Measurements from ENCODE around the gene DDX51.

Gene DDX51

DNA sequence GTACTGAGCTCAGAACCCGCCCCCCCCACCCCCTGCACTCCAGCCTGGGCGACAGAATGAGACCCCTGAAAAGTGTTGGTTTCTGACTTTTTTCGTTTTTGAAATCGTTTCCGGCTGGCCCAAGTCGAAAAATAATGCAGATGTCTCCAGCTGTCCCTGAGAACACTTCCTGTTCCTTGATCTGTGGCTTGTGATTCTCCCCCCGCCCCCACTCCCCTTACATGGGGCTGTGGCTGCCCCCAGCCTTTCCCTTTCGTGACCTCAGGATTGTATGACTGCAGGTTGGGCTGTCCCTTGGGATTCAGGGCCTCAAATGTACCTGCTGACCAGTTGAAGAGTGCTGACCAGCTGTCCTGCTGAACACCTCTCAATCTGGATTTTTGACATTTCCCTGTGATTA lies 34.2 kb upstream of the DDX51 start:
- H3K27ac ChIP-seq (ENCODE audit: low read depth, low read length), result no peak overlapping the region
- peaks cover 79% of the 10 kb centered on the region for H3K27me3 ChIP-seq (ENCODE audit: control insufficient read depth, insufficient read depth, low read length)
- no peaks in the 10 kb centered on the region for H3K9me3 ChIP-seq (ENCODE audit: control insufficient read depth, insufficient read depth, low read depth, low read length)
- no peak overlapping the region for H3K4me3 ChIP-seq (ENCODE audit: low read depth, low read length)
- no peaks in the 10 kb centered on the region for H3K36me3 ChIP-seq (ENCODE audit: control insufficient read depth, insufficient read depth, low read length)
- no peak overlapping the region for H3K9ac ChIP-seq (ENCODE audit: low read length)
- H3K4me1 ChIP-seq (ENCODE audit: control insufficient read depth, insufficient read depth, low read length), result peaks cover 5% of the 10 kb centered on the region; the same call in 1 of the 2 replicates

DNA sequence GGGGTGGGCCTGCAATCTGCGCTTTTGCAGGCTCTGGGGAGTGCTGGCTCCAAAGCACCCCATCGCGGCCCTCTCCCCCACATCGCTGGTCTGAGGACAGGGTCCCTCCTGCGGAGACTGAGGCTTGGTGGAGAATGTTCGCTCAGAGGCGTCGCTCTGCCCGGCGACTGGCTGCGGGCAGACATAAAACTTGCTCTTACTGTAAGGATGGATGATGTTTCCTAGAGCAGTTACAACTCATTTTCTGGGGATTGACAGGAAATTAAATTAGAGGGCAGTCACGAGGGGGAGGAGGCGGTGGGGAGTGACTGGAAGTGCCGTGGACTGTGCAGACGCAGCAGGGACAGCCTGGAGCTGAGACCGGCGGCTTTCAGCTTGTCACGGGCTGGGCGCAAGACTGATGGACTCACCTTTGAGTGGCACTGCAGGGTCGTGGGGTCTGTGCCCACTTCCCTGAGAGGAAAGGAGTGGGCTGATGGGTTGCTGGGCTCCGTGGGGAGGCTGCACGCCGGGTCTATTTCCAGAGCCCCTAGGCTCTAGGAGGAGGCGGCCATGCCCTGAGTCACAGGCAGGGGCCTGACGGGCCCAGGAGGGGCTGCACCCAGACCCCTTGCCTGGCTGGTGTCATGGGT lies 32.9 kb upstream of the DDX51 start:
- peaks cover 79% of the 10 kb centered on the region for H3K27me3 ChIP-seq (ENCODE audit: control insufficient read depth, insufficient read depth, low read length)
- peaks cover 5% of the 10 kb centered on the region; the same call in 1 of the 2 replicates for H3K4me1 ChIP-seq (ENCODE audit: control insufficient read depth, insufficient read depth, low read length)
- H3K9me3 ChIP-seq (ENCODE audit: control insufficient read depth, insufficient read depth, low read depth, low read length), result no peaks in the 10 kb centered on the region
- H3K27ac ChIP-seq (ENCODE audit: low read depth, low read length), result no peak overlapping the region
- H3K36me3 ChIP-seq (ENCODE audit: control insufficient read depth, insufficient read depth, low read length), result no peaks in the 10 kb centered on the region
- H3K4me3 ChIP-seq (ENCODE audit: low read depth, low read length), result no peak overlapping the region
- H3K9ac ChIP-seq (ENCODE audit: low read length), result no peak overlapping the region

DNA sequence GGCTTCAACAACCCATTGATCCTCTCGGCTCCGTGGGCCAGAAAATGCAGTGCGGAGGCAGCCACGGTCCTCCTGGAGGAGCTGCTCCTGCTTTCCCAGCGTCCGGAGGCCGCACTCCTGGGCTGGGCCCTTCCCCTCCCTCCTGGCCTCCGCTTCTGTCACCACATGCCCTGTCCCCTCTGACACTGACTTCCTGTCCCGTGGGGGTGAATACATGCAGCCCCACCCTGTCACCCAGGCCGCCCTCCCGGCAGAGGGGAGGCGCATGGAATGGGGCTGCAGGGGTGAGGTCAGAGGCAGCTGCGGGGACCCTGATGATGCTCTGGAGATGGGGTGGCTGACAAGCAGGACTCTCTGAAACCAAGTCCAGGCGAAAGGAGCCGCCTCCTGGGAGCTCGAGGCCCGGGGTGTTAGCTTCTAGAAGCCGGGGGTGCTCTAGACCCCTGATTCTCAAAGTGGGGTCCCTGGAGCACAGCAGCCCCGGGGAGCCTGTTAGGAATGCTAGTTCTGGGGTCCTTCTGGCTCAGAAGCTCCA lies 32.3 kb upstream of the DDX51 start:
- no peaks in the 10 kb centered on the region for H3K9me3 ChIP-seq (ENCODE audit: control insufficient read depth, insufficient read depth, low read depth, low read length)
- no peak overlapping the region for H3K4me3 ChIP-seq (ENCODE audit: low read depth, low read length)
- peaks cover 81% of the 10 kb centered on the region for H3K27me3 ChIP-seq (ENCODE audit: control insufficient read depth, insufficient read depth, low read length)
- no peak overlapping the region for H3K9ac ChIP-seq (ENCODE audit: low read length)
- peaks cover 5% of the 10 kb centered on the region; the same call in 1 of the 2 replicates for H3K4me1 ChIP-seq (ENCODE audit: control insufficient read depth, insufficient read depth, low read length)
- H3K27ac ChIP-seq (ENCODE audit: low read depth, low read length), result no peak overlapping the region
- H3K36me3 ChIP-seq (ENCODE audit: control insufficient read depth, insufficient read depth, low read length), result no peaks in the 10 kb centered on the region

DNA sequence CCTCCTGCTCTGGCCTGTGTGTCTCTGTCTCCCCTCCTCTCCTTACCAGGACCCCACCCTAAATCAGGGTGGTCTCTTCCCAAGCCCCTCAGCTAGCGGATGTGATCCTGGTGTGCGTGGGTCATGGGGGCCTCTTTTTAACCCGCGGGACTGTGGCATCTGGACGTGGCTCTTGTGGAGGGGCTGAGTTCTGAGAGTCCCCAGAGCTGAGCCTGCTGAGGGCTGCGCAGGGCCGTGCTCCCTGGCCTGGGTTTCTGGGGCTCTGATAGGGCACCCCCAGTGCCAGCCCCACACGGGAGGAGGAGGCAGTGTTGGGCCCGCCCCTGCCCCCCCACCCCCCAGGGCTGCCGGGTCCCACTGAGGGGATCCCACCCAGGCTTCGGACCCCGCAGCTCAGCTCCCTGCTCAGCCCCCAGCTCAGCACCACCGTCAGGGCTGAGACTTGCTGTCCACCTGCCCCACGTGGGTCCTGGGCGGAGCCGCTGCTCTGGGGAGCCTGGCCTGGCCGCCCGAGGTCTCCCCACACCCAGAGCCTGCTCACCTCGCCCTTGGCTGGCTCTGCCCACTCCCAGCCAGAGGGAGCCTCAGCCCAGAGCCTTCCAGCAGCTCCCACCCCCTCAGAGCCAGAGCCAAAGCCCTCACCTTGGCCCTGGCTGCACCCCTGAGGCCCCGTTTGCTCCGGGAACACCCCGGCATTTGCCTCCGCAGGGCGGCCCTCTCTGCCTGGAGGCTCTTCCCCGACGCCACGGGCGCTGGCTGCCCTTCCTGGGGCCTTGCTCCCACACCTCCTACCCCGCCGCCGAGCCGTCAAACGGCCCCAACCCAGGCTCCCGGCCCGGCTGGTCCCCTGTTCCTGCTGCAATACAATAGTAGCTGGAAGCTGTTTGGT lies 31.6 kb upstream of the DDX51 start:
- Histone ChIP-seq H3K9me3 (ENCODE audit: control insufficient read depth, insufficient read depth, low read depth, low read length) (no peaks in the 10 kb centered on the region), H3K27ac (ENCODE audit: low read depth, low read length) (no peak overlapping the region), H3K36me3 (ENCODE audit: control insufficient read depth, insufficient read depth, low read length) (no peaks in the 10 kb centered on the region), H3K27me3 (ENCODE audit: control insufficient read depth, insufficient read depth, low read length) (peaks cover 78% of the 10 kb centered on the region), H3K4me1 (ENCODE audit: control insufficient read depth, insufficient read depth, low read length) (peaks cover 5% of the 10 kb centered on the region; the same call in 1 of the 2 replicates), H3K4me3 (ENCODE audit: low read depth, low read length) (no peak overlapping the region), H3K9ac (ENCODE audit: low read length) (no peak overlapping the region)

DNA sequence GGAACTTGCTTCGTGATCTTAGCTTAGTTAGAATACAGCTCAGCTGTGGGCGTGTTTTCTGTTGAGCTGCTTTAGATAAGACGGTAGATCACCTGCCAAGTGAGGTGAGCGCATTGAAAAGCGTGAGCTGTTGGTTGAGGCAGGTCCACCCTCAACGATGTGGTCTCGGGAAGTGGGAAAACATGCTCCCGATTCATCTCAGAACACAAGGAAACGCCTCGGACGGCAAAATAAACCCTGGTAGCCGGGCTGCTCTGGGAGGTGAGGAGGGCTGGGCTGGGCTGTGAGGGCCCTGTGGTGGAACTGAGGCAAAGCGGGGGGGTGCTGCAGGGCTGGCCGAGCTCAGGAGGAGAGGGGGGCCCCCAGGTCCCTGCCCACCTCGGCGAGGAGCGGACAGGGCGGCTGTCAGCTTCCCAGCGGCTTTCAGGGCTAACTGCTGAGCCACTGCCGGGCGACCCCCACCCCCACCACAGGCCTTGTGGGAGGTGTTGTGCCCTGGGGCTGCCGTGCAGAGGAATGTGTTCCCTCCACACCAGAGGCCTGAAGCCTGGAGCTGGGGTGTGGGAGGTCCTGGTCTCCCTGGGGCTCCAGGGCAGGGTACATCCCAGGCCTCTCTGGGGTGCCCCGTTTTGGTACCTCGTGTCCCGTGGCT lies 30.8 kb upstream of the DDX51 start:
- no peak overlapping the region for H3K27ac ChIP-seq (ENCODE audit: low read depth, low read length)
- no peak overlapping the region for H3K9ac ChIP-seq (ENCODE audit: low read length)
- peaks cover 78% of the 10 kb centered on the region for H3K27me3 ChIP-seq (ENCODE audit: control insufficient read depth, insufficient read depth, low read length)
- no peaks in the 10 kb centered on the region for H3K36me3 ChIP-seq (ENCODE audit: control insufficient read depth, insufficient read depth, low read length)
- H3K9me3 ChIP-seq (ENCODE audit: control insufficient read depth, insufficient read depth, low read depth, low read length), result no peaks in the 10 kb centered on the region
- peaks cover 5% of the 10 kb centered on the region; the same call in 1 of the 2 replicates for H3K4me1 ChIP-seq (ENCODE audit: control insufficient read depth, insufficient read depth, low read length)
- no peak overlapping the region for H3K4me3 ChIP-seq (ENCODE audit: low read depth, low read length)

DNA sequence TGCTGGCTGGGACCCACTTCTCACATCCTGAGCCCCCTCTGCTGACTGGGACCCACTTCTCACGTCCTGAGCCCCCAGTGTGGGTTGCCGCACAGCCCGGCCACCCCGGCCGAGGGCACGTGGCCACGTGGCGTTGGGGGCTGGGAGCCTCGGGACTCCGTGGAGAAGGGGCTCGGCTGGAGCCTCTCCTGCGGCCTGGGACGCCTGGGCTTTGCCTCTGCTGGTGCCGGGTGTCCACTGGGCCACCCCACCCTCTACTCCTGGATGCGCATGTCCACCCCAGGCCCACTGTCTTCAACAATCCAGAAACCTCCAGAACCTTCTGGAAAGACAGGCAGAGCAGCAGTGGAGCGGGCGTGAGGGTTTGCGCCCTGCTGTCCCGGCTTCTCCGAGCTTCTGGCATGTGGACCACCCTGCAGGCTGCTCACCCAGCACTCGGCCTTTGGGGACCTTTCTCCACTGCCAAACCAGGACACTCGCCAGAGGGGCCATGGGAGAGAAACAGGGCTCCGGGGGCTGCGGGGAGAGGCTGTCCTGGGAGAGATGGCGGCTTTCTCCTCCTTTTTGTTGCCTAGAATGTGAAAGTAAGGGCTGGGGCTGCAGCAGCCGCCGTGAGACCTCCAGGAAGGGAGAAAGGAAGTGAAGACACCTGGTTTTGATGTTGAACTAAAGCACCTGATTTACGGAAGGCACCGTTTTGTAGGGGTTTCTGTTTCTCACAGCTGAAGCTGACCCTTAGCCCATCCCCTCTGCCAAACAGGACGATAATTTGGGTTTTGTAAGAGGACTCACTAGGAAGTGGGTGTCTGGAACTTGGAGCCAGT lies 30.1 kb upstream of the DDX51 start:
- Histone ChIP-seq H3K27me3 (ENCODE audit: control insufficient read depth, insufficient read depth, low read length) (peaks cover 76% of the 10 kb centered on the region), H3K36me3 (ENCODE audit: control insufficient read depth, insufficient read depth, low read length) (no peaks in the 10 kb centered on the region), H3K9me3 (ENCODE audit: control insufficient read depth, insufficient read depth, low read depth, low read length) (no peaks in the 10 kb centered on the region), H3K4me1 (ENCODE audit: control insufficient read depth, insufficient read depth, low read length) (peaks cover 5% of the 10 kb centered on the region; the same call in 1 of the 2 replicates), H3K27ac (ENCODE audit: low read depth, low read length) (no peak overlapping the region), H3K9ac (ENCODE audit: low read length) (no peak overlapping the region), H3K4me3 (ENCODE audit: low read depth, low read length) (no peak overlapping the region)

DNA sequence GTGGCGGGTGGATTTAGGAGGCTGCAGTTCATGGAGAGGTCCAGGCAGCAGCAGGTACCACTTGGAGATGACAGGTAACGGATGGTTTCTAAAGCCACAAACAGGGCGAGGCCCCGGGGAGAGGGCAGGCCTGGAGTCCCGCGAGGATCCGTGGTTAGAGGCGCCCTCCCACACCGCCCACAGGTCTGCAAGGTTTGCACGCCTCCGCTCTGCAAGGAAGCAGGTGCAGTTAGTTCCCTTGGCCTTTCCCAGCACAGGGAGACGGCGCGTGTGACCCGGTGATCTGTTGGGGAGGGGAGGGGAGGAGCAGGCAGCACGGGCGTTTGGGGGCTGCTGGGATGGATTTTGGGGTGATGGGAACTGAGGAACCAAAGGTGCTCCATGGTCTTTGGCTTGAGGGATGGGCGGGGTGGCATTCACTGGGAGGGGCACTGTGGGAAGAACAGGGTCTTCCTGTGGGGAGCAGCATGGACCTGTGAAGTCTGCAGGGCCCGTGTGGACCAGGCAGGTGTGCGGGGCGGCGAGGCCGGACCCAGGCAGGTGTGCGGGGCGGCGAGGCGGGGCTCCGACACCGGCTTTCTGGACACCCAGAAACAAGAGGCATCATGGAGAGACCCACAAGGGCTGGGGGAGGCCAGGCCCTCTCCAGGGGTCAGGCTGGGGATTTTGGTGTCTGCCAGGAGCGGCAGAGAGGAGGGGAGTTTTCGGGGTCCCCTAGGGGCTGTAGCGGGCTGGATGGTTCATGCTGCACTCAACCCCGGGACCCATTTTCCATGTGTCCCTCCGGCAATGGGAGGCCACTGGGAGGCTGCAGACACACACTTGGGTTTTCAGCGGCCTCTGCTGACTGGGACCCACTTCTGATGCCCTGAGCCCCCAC lies 29.3 kb upstream of the DDX51 start:
- Histone ChIP-seq H3K27ac (ENCODE audit: low read depth, low read length) (no peak overlapping the region), H3K27me3 (ENCODE audit: control insufficient read depth, insufficient read depth, low read length) (peaks cover 69% of the 10 kb centered on the region), H3K9ac (ENCODE audit: low read length) (no peak overlapping the region), H3K36me3 (ENCODE audit: control insufficient read depth, insufficient read depth, low read length) (no peaks in the 10 kb centered on the region), H3K4me1 (ENCODE audit: control insufficient read depth, insufficient read depth, low read length) (no peaks in the 10 kb centered on the region; the same call in 1 of the 2 replicates), H3K4me3 (ENCODE audit: low read depth, low read length) (no peak overlapping the region), H3K9me3 (ENCODE audit: control insufficient read depth, insufficient read depth, low read depth, low read length) (no peaks in the 10 kb centered on the region)

DNA sequence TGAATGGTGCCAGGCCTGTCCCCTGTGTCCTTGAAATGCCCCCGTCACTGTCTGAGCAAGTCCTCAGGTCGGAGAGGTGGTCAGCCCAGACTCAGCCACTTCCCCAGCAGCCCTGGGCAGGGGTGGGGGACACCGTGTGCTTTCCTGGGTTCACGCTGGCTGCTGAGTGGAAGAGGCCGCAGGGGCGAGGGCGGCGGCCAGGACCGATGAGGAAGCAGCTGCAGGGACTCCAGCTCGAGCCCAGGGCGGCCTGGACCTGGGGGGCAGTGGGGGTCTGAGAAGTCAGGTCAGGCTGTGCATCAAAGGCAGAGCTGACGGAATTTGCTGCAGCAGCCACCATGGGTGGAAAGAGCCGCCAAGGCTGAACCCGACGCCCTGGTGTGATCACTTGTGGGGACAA lies 28.5 kb upstream of the DDX51 start:
- Histone ChIP-seq H3K27me3 (ENCODE audit: control insufficient read depth, insufficient read depth, low read length) (peaks cover 73% of the 10 kb centered on the region), H3K4me3 (ENCODE audit: low read depth, low read length) (no peak overlapping the region), H3K36me3 (ENCODE audit: control insufficient read depth, insufficient read depth, low read length) (no peaks in the 10 kb centered on the region), H3K9me3 (ENCODE audit: control insufficient read depth, insufficient read depth, low read depth, low read length) (no peaks in the 10 kb centered on the region), H3K4me1 (ENCODE audit: control insufficient read depth, insufficient read depth, low read length) (no peaks in the 10 kb centered on the region; the same call in 1 of the 2 replicates), H3K9ac (ENCODE audit: low read length) (no peak overlapping the region), H3K27ac (ENCODE audit: low read depth, low read length) (no peak overlapping the region)

DNA sequence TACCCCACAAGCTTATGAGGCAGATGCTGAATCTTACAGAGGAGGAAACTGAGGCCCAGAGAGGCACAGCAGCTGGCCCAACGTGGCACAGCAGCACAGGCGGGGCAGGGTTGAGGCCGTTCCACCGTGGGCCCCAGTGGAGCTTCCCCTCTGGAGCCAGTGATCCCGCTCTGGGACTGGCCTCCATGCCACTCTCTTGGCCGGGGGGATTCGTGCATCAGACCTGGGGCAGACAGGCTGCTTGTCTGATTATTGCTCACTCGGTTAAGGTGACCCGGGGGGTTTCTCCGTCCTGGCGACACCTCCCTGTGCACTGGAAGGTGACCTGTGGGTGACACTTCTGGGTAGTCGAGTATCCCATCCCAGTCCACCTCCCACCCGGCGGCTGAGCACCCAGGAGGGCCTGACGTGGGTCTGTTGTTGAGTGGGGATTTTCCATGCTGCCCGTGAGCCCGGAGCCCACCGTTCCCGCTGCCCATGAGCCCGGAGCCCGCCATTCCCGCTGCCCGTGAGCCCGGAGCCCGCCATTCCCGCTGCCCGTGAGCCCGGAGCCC lies 27.9 kb upstream of the DDX51 start:
- H3K27me3 ChIP-seq (ENCODE audit: control insufficient read depth, insufficient read depth, low read length), result peaks cover 73% of the 10 kb centered on the region
- H3K9ac ChIP-seq (ENCODE audit: low read length), result no peak overlapping the region
- no peak overlapping the region for H3K27ac ChIP-seq (ENCODE audit: low read depth, low read length)
- no peaks in the 10 kb centered on the region; the same call in 1 of the 2 replicates for H3K4me1 ChIP-seq (ENCODE audit: control insufficient read depth, insufficient read depth, low read length)
- H3K36me3 ChIP-seq (ENCODE audit: control insufficient read depth, insufficient read depth, low read length), result no peaks in the 10 kb centered on the region
- H3K9me3 ChIP-seq (ENCODE audit: control insufficient read depth, insufficient read depth, low read depth, low read length), result no peaks in the 10 kb centered on the region
- H3K4me3 ChIP-seq (ENCODE audit: low read depth, low read length), result no peak overlapping the region

Measured in HUES6 (cell line).